Activated T-helper 17 cell treated with anti-CD3 and anti-CD28 coated beads, Interleukin-2, amount 50 U/mL, for 72 hours (primary cell): ENCODE results near the gene ATP7B. TPM values are rescaled to one million over a fixed set of nuclear protein-coding genes. Genes with fewer than 3 reads are reported as not detected.

ENCODE experiments used
- ATAC-seq: fragments of 150-1000 bp; cut with Tn5 transposase; replicated peaks from 2 replicates; pipeline ENCODE4 v1.10.0; 2021; ENCODE audit warnings: mild to moderate bottlenecking, moderate library complexity
- H3K27ac Mint-ChIP-seq: one replicate; pipeline ENCODE4 v1.8.0; 2022; ENCODE audit warnings: mixed read lengths
- H3K27me3 Mint-ChIP-seq: one replicate; pipeline ENCODE4 v1.8.0; 2022; ENCODE audit warnings: mixed read lengths
- H3K36me3 Mint-ChIP-seq: one replicate; pipeline ENCODE4 v1.8.0; 2022; ENCODE audit warnings: low read depth, mild to moderate bottlenecking, mixed read lengths
- H3K4me1 Mint-ChIP-seq: one replicate; pipeline ENCODE4 v1.8.0; 2022; ENCODE audit warnings: mixed read lengths
- H3K4me3 Mint-ChIP-seq: one replicate; pipeline ENCODE4 v1.8.0; 2022; ENCODE audit warnings: mild to moderate bottlenecking, mixed read lengths
- H3K9me3 Mint-ChIP-seq: one replicate; pipeline ENCODE4 v1.8.0; 2022; ENCODE audit warnings: mixed read lengths
- total RNA-seq, 2 donors: library from RNA; stranded (reverse); gene quantifications; one replicate each; pipeline ENCODE4 v1.2.3, GENCODE V29; 2022

ATP7B gene
- total RNA-seq, 2 donors from 2014 or later: 0.76 to 1.2 TPM

GRCh38 chr13:51933466-51934058 lies 77.7 kb downstream of the ATP7B start:
- Mint-ChIP-seq H3K4me3 (no peak overlapping the region), H3K9me3 (no peaks in the 10 kb centered on the region), H3K27me3 (no peaks in the 10 kb centered on the region), H3K4me1 (peaks cover 5% of the 10 kb centered on the region), H3K27ac (no peak overlapping the region), H3K36me3 (no peaks in the 10 kb centered on the region)
- ATAC-seq: no peak

GRCh38 chr13:51932231-51932630 lies 79.0 kb downstream of the ATP7B start:
- H3K9me3 Mint-ChIP-seq: no peaks in the 10 kb centered on the region
- H3K27me3 Mint-ChIP-seq: no peaks in the 10 kb centered on the region
- H3K36me3 Mint-ChIP-seq: no peaks in the 10 kb centered on the region
- H3K27ac Mint-ChIP-seq: no peak overlapping the region
- no peak overlapping the region for H3K4me3 Mint-ChIP-seq
- no peak for ATAC-seq
- peaks cover 5% of the 10 kb centered on the region for H3K4me1 Mint-ChIP-seq

- no peak overlapping the region for H3K27ac Mint-ChIP-seq
- no peaks in the 10 kb centered on the region for H3K9me3 Mint-ChIP-seq
- peaks cover 5% of the 10 kb centered on the region for H3K4me1 Mint-ChIP-seq
- no peak overlapping the region for H3K4me3 Mint-ChIP-seq
- no peaks in the 10 kb centered on the region for H3K27me3 Mint-ChIP-seq
- ATAC-seq: no peak
- H3K36me3 Mint-ChIP-seq: no peaks in the 10 kb centered on the region
Observed at GRCh38 chr13:51931606-51932005, 79.6 kb downstream of the ATP7B start.

GRCh38 chr13:51929699-51930098 lies 81.6 kb downstream of the ATP7B start:
- H3K36me3 Mint-ChIP-seq: no peaks in the 10 kb centered on the region
- no peak overlapping the region for H3K27ac Mint-ChIP-seq
- ATAC-seq: no peak
- H3K9me3 Mint-ChIP-seq: no peaks in the 10 kb centered on the region
- H3K27me3 Mint-ChIP-seq: peaks cover 6% of the 10 kb centered on the region
- no peak overlapping the region for H3K4me3 Mint-ChIP-seq
- H3K4me1 Mint-ChIP-seq: peaks cover 20% of the 10 kb centered on the region

GRCh38 chr13:51928231-51928630 lies 83.0 kb downstream of the ATP7B start:
- Mint-ChIP-seq H3K4me3 (no peak overlapping the region), H3K27ac (no peak overlapping the region), H3K4me1 (peaks cover 24% of the 10 kb centered on the region), H3K36me3 (no peaks in the 10 kb centered on the region), H3K9me3 (no peaks in the 10 kb centered on the region), H3K27me3 (peaks cover 8% of the 10 kb centered on the region)
- no peak for ATAC-seq

GRCh38 chr13:51927129-51927528 lies 84.1 kb downstream of the ATP7B start:
- ATAC-seq: no peak
- H3K27me3 Mint-ChIP-seq: peaks cover 8% of the 10 kb centered on the region
- no peaks in the 10 kb centered on the region for H3K36me3 Mint-ChIP-seq
- no peaks in the 10 kb centered on the region for H3K9me3 Mint-ChIP-seq
- peaks cover 18% of the 10 kb centered on the region for H3K4me1 Mint-ChIP-seq
- H3K27ac Mint-ChIP-seq: no peak overlapping the region
- no peak overlapping the region for H3K4me3 Mint-ChIP-seq

- Mint-ChIP-seq H3K4me3 (no peak overlapping the region), H3K9me3 (no peaks in the 10 kb centered on the region), H3K27ac (no peak overlapping the region), H3K27me3 (peaks cover 8% of the 10 kb centered on the region), H3K4me1 (peaks cover 22% of the 10 kb centered on the region), H3K36me3 (no peaks in the 10 kb centered on the region)
- ATAC-seq: no peak
Observed at GRCh38 chr13:51926528-51926885, 84.7 kb downstream of the ATP7B start.

GRCh38 chr13:51925865-51926527 lies 85.3 kb downstream of the ATP7B start:
- Mint-ChIP-seq H3K4me3 (no peak overlapping the region), H3K9me3 (no peaks in the 10 kb centered on the region), H3K4me1 (peaks cover 22% of the 10 kb centered on the region), H3K36me3 (no peaks in the 10 kb centered on the region), H3K27me3 (peaks cover 8% of the 10 kb centered on the region), H3K27ac (peak overlapping the region; percentile 6)
- ATAC-seq: peak; percentile 18

- no peak overlapping the region for H3K4me3 Mint-ChIP-seq
- H3K36me3 Mint-ChIP-seq: no peaks in the 10 kb centered on the region
- peak overlapping the region; percentile 6 for H3K27ac Mint-ChIP-seq
- H3K27me3 Mint-ChIP-seq: peaks cover 8% of the 10 kb centered on the region
- H3K9me3 Mint-ChIP-seq: no peaks in the 10 kb centered on the region
- peaks cover 22% of the 10 kb centered on the region for H3K4me1 Mint-ChIP-seq
- no peak for ATAC-seq
Observed at GRCh38 chr13:51924756-51925544, 86.3 kb downstream of the ATP7B start.

GRCh38 chr13:51923983-51924539 lies 87.2 kb downstream of the ATP7B start:
- peak; percentile 45 for ATAC-seq
- H3K27me3 Mint-ChIP-seq: peaks cover 8% of the 10 kb centered on the region
- H3K4me1 Mint-ChIP-seq: peaks cover 22% of the 10 kb centered on the region
- no peaks in the 10 kb centered on the region for H3K9me3 Mint-ChIP-seq
- H3K27ac Mint-ChIP-seq: peak overlapping the region; percentile 6
- no peaks in the 10 kb centered on the region for H3K36me3 Mint-ChIP-seq
- no peak overlapping the region for H3K4me3 Mint-ChIP-seq

- H3K27me3 Mint-ChIP-seq: peaks cover 8% of the 10 kb centered on the region
- no peak for ATAC-seq
- peaks cover 22% of the 10 kb centered on the region for H3K4me1 Mint-ChIP-seq
- H3K9me3 Mint-ChIP-seq: no peaks in the 10 kb centered on the region
- H3K27ac Mint-ChIP-seq: no peak overlapping the region
- H3K36me3 Mint-ChIP-seq: no peaks in the 10 kb centered on the region
- no peak overlapping the region for H3K4me3 Mint-ChIP-seq
Observed at GRCh38 chr13:51922771-51923480, 88.3 kb downstream of the ATP7B start.

GRCh38 chr13:51921790-51922740 lies 89.2 kb downstream of the ATP7B start:
- no peak for ATAC-seq
- no peaks in the 10 kb centered on the region for H3K36me3 Mint-ChIP-seq

GRCh38 chr13:51920786-51921185 lies 90.5 kb downstream of the ATP7B start:
- H3K4me3 Mint-ChIP-seq: no peak overlapping the region
- H3K36me3 Mint-ChIP-seq: no peaks in the 10 kb centered on the region
- no peak for ATAC-seq
- H3K4me1 Mint-ChIP-seq: peaks cover 19% of the 10 kb centered on the region
- no peaks in the 10 kb centered on the region for H3K9me3 Mint-ChIP-seq
- peaks cover 5% of the 10 kb centered on the region for H3K27me3 Mint-ChIP-seq
- H3K27ac Mint-ChIP-seq: no peak overlapping the region

More at GRCh38 chr13:51921790-51922740, 89.2 kb downstream of the ATP7B start:
- Mint-ChIP-seq H3K4me1 (peaks cover 22% of the 10 kb centered on the region), H3K9me3 (no peaks in the 10 kb centered on the region), H3K27me3 (peaks cover 8% of the 10 kb centered on the region), H3K4me3 (no peak overlapping the region), H3K27ac (no peak overlapping the region)
